K562 (cell line): ENCODE measurements around the gene C2orf81. TPM values are rescaled to one million over a fixed set of nuclear protein-coding genes. Genes with fewer than 3 reads are reported as not detected.

Experiments
- ATF6 ChIP-seq: sonication (generic); formaldehyde crosslinking; IDR thresholded peaks from 2 replicates; pipeline ENCODE4 v1.4.0; 2020; ENCODE audit warnings: mild to moderate bottlenecking, missing genetic modification reagents
- CAMTA2 ChIP-seq: fragments of 250-450 bp; sonication (Bioruptor Pico); conservative IDR thresholded peaks from 2 replicates; pipeline ENCODE4 v1.5.1; 2022
- CBFA2T3 ChIP-seq: fragments of 450-650 bp; IDR thresholded peaks from 2 replicates; pipeline ENCODE4 v1.6.1; 2017
- DACH1 ChIP-seq: fragments of 450-650 bp; IDR thresholded peaks from 2 replicates; pipeline ENCODE4 v1.6.1; 2018; ENCODE audit not compliant: partially characterized antibody
- E2F4 ChIP-seq: sonication (generic); formaldehyde crosslinking; IDR thresholded peaks from 2 replicates; pipeline ENCODE4 v1.8.0; 2022; ENCODE audit warnings: mild to moderate bottlenecking, low read depth, missing genetic modification reagents
- EGR1 ChIP-seq: fragments of 450-650 bp; conservative IDR thresholded peaks from 2 replicates; pipeline ENCODE4 v1.6.1; 2017; ENCODE audit warnings: mild to moderate bottlenecking
- FOXK2 ChIP-seq, 2 experiments: fragments of 450-650 bp; IDR thresholded peaks in 1 of 2; conservative IDR thresholded peaks in 1 of 2; 2 replicates each; pipeline ENCODE4 v1.6.1; 2016; ENCODE audit warnings: low read depth in 2 of 2, mild to moderate bottlenecking in 1 of 2
- L3MBTL2 ChIP-seq: fragments of 450-650 bp; IDR thresholded peaks from 2 replicates; pipeline ENCODE4 v1.6.1; 2016; ENCODE audit warnings: mild to moderate bottlenecking, moderate library complexity
- POLR2AphosphoS5 ChIP-seq: IDR thresholded peaks from 2 replicates; pipeline ENCODE4 v1.6.1; 2011; ENCODE audit warnings: mild to moderate bottlenecking, low read depth, low read length, moderate library complexity; ENCODE audit not compliant: control insufficient read depth, insufficient read depth
- RFX5 ChIP-seq: IDR thresholded peaks from 2 replicates; pipeline ENCODE4 v1.6.1; 2011; ENCODE audit warnings: low read depth, mild to moderate bottlenecking, improper control_type of control experiment, low read length
- RUNX1 ChIP-seq: sonication (generic); IDR thresholded peaks from 2 replicates; pipeline ENCODE4 v1.6.1; 2016; ENCODE audit warnings: antibody characterized with exemption, low read depth
- SMARCE1 ChIP-seq: fragments of 450-650 bp; IDR thresholded peaks from 2 replicates; pipeline ENCODE4 v1.7.1; 2016; ENCODE audit warnings: mild to moderate bottlenecking
- SRSF1 ChIP-seq: fragments of 200-400 bp; formaldehyde crosslinking; IDR thresholded peaks from 2 replicates; pipeline ENCODE4 v1.6.1; 2017; ENCODE audit warnings: mild to moderate bottlenecking, low read depth, low read length, moderate library complexity
- SRSF7 ChIP-seq: fragments of 200-400 bp; formaldehyde crosslinking; optimal IDR thresholded peaks from 2 replicates; pipeline ENCODE3; 2017; ENCODE audit warnings: mild to moderate bottlenecking, low read depth, low read length
- TRIM24 ChIP-seq, 2 experiments: fragments of 450-650 bp; IDR thresholded peaks; 2 replicates each; pipeline ENCODE4 v1.6.1; 2016
- ZBTB17 ChIP-seq: fragments of 450-650 bp; formaldehyde crosslinking; IDR thresholded peaks from 2 replicates; pipeline ENCODE4 v1.4.0; 2020; ENCODE audit warnings: mild to moderate bottlenecking
- ZFX ChIP-seq: sonication (generic); formaldehyde crosslinking; IDR thresholded peaks from 2 replicates; pipeline ENCODE4 v1.8.0; 2022; ENCODE audit warnings: mild to moderate bottlenecking, missing genetic modification reagents, moderate library complexity
- ZNF224 ChIP-seq: sonication (generic); formaldehyde crosslinking; IDR thresholded peaks from 2 replicates; pipeline ENCODE4 v1.8.0; 2022; ENCODE audit warnings: mild to moderate bottlenecking, missing genetic modification reagents
- ZNF347 ChIP-seq: fragments of 450-650 bp; formaldehyde crosslinking; IDR thresholded peaks from 2 replicates; pipeline ENCODE4 v1.4.0; 2020; ENCODE audit warnings: low read depth, mild to moderate bottlenecking, moderate library complexity
- ZNF830 ChIP-seq: fragments of 250-450 bp; sonication (Bioruptor Pico); IDR thresholded peaks from 2 replicates; pipeline ENCODE4 v1.5.0; 2021; ENCODE audit warnings: mild to moderate bottlenecking
- polyA plus RNA-seq, 8 experiments: library from polyadenylated mRNA; depleted of rRNA in 4 of 8; stranded (reverse) in 5 of 8; unstranded in 3 of 8; fragments of >200 nt; fragmentation: Nextera tagmentation in 2 of 8; fragmentation: Illumina TruSeq in 1 of 8; extraction: Ambion mirVana in 2 of 8; extraction: Trizol in 1 of 8; gene quantifications; 2 replicates each; pipeline versions ENCODE4 v1.2.1 to v1.2.3, GENCODE V29; 2011 to 2014; ENCODE audit warnings: inconsistent platforms in 1 of 8, missing spikeins in 1 of 8
- total RNA-seq, 7 experiments: library from RNA; depleted of rRNA in 6 of 7; stranded (reverse); fragments of >200 nt in 6 of 7; fragmentation: Illumina TruSeq in 2 of 7; extraction: Trizol in 2 of 7; gene quantifications; 2 replicates each; pipeline versions ENCODE4 v1.2.1 to v1.2.3, GENCODE V29; 2011 to 2021; ENCODE audit warnings: low replicate concordance in 1 of 7
- TF ChIP-seq, protein P1 (sequence below), 2 experiments: fragments of 200-800 bp in 1 of 2; sonication (Bioruptor generic) in 1 of 2; sonication (generic) in 1 of 2; formaldehyde crosslinking in 1 of 2; IDR thresholded peaks in 1 of 2; conservative IDR thresholded peaks in 1 of 2; 2 replicates each; pipeline versions ENCODE4 v1.5.0 to v1.6.1; 2016 to 2020; ENCODE audit warnings: missing compliant biosample characterization in 1 of 2, missing genetic modification characterization in 1 of 2, missing genetic modification reagents in 1 of 2
- TF ChIP-seq, protein P2 (sequence below): fragments of 150-350 bp; conservative IDR thresholded peaks from 2 replicates; pipeline ENCODE4 v1.6.1; 2014; ENCODE audit warnings: low read length

The C2orf81 gene
- total and polyA plus RNA-seq, 9 of the 15 experiments (the other 6 are each of a cell fraction or from before 2014, with no cell fraction given): 0.06 TPM; not detected in 8

- no peak for TF ChIP-seq E2F4 (CRISPR knock-in tag)
- no peak for TF ChIP-seq SRSF1
- TF ChIP-seq SMARCE1: no peak
- TF ChIP-seq ZNF347 (CRISPR knock-in tag): no peak
- TF ChIP-seq, protein P1, sequence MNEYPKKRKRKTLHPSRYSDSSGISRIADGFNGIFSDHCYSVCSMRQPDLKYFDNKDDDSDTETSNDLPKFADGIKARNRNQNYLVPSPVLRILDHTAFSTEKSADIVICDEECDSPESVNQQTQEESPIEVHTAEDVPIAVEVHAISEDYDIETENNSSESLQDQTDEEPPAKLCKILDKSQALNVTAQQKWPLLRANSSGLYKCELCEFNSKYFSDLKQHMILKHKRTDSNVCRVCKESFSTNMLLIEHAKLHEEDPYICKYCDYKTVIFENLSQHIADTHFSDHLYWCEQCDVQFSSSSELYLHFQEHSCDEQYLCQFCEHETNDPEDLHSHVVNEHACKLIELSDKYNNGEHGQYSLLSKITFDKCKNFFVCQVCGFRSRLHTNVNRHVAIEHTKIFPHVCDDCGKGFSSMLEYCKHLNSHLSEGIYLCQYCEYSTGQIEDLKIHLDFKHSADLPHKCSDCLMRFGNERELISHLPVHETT (CRISPR knock-in tag; conservative IDR thresholded peaks at IDR 0.05 in 1 of 2, IDR thresholded peaks at IDR 0.05 in 1 of 2): no peak
- no peak for TF ChIP-seq CAMTA2 (CRISPR knock-in tag)
- TF ChIP-seq DACH1: no peak
- TF ChIP-seq, protein P2, sequence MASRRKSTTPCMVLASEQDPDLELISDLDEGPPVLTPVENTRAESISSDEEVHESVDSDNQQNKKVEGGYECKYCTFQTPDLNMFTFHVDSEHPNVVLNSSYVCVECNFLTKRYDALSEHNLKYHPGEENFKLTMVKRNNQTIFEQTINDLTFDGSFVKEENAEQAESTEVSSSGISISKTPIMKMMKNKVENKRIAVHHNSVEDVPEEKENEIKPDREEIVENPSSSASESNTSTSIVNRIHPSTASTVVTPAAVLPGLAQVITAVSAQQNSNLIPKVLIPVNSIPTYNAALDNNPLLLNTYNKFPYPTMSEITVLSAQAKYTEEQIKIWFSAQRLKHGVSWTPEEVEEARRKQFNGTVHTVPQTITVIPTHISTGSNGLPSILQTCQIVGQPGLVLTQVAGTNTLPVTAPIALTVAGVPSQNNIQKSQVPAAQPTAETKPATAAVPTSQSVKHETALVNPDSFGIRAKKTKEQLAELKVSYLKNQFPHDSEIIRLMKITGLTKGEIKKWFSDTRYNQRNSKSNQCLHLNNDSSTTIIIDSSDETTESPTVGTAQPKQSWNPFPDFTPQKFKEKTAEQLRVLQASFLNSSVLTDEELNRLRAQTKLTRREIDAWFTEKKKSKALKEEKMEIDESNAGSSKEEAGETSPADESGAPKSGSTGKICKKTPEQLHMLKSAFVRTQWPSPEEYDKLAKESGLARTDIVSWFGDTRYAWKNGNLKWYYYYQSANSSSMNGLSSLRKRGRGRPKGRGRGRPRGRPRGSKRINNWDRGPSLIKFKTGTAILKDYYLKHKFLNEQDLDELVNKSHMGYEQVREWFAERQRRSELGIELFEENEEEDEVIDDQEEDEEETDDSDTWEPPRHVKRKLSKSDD: no peak
- no peak for TF ChIP-seq SRSF7
- TF ChIP-seq RUNX1: no peak
- TF ChIP-seq ZNF830 (CRISPR knock-in tag): no peak
- no peak for TF ChIP-seq CBFA2T3
- peak; percentile 37; the same call in 1 of the 2 replicates for TF ChIP-seq ATF6 (CRISPR knock-in tag)
- peak; percentile 93 for TF ChIP-seq ZFX (CRISPR knock-in tag)
- peak; percentile 80 for TF ChIP-seq EGR1
- 0 out of 2 replicates have a peak, but pooled peaks have one; percentile 14 for TF ChIP-seq POLR2AphosphoS5
- TF ChIP-seq TRIM24 (IDR thresholded peaks at IDR 0.05): no peak
- TF ChIP-seq ZNF224 (CRISPR knock-in tag): no peak
- TF ChIP-seq ZBTB17 (CRISPR knock-in tag): no peak
- no peak for TF ChIP-seq FOXK2 (conservative IDR thresholded peaks at IDR 0.05 in 1 of 2, IDR thresholded peaks at IDR 0.05 in 1 of 2; ENCODE audit: low read depth in 2 of 2)
- peak; percentile 81 for TF ChIP-seq L3MBTL2
- TF ChIP-seq RFX5: no peak
These were observed 19.2 kb upstream of the C2orf81 start (continued) for GRCh38 chr2:74440378-74441169.
